Right atrium auricular region (tissue), 2 donors: ENCODE measurements around the gene KL. TPM values are rescaled to one million over a fixed set of nuclear protein-coding genes. Genes with fewer than 3 reads are reported as not detected.

Source experiments
- DNase-seq: peaks from one replicate; pipeline ENCODE4 v3.0.0-alpha.2; 2019; ENCODE audit warnings: low spot score
- H3K27ac ChIP-seq, 2 donors: fragments of 200-600 bp; sonication (generic); 1 replicate in 1 of 2; 2 replicates in 1 of 2; pipeline ENCODE4 v1.5.1; 2016 to 2019
- H3K27me3 ChIP-seq, 2 donors: fragments of 200-600 bp; sonication (generic); one replicate each; pipeline versions ENCODE4 v1.5.1 to v1.6.0; 2017 to 2019
- H3K36me3 ChIP-seq: fragments of 200-600 bp; sonication (generic); one replicate; pipeline ENCODE4 v1.5.1; 2016
- H3K4me1 ChIP-seq, 2 donors: fragments of 200-600 bp; sonication (generic); one replicate each; pipeline versions ENCODE4 v1.5.1 to v1.6.0; 2017 to 2019
- H3K4me3 ChIP-seq, 2 donors: fragments of 200-600 bp; sonication (generic); 1 replicate in 1 of 2; 2 replicates in 1 of 2; pipeline ENCODE4 v1.5.1; 2017 to 2019; ENCODE audit warnings: mild to moderate bottlenecking in 1 of 2, moderate library complexity in 1 of 2
- H3K9me3 ChIP-seq, 2 donors: fragments of 200-600 bp; sonication (generic); one replicate each; pipeline ENCODE4 v1.5.1; 2019
- CTCF ChIP-seq, 2 donors: fragments of 200-600 bp; sonication (generic); IDR thresholded peaks; one replicate each; pipeline ENCODE4 v1.5.1; 2019; ENCODE audit warnings: antibody characterized with exemption in 2 of 2
- total RNA-seq, 2 donors: library from RNA; depleted of rRNA; stranded (reverse); fragments of >200 nt; gene quantifications; one replicate each; pipeline ENCODE4 v1.1.0, GENCODE V29; 2016

KL gene
- total RNA-seq, 2 donors from 2014 or later, result 1.4 to 2.4 TPM

DNA sequence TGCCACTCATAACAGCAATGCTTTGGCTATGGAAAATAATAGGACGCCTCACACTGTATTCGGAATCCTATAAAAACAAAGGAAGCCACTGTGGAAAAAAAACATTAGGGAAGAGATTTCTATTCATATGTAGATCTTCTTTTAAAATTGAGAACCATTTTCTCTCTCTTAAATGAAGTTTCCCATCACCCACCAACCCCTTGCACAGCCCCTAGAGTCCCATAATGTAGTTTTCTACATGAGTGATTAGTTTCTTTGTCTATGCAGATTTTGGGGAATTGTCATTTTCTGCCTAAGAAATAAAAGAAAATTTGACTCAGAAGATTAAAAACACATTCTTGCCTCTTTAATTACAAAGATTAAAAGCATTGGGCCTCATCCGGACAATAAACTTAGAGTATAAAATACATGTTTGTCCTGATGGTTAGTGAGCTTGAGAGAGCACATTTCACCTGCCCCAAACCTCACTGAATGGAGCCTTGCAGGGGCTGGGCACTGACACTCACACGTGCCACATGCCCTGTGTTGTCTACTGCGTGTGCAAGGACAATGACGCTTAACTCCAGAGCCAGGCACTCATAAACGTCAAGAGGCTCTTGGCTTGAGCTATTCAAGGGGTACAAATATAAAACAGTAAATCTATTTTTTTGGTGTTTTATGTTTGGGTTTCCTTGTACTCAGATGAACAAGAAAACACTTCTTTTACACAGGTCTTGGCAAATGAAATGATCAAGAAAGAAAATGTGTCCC is 40.0 kb upstream of the KL start:
- Histone ChIP-seq H3K27ac (no peak overlapping the region), H3K4me1 (peaks cover 0 to 4% of the 10 kb centered on the region in 2 donors), H3K27me3 (no peaks in the 10 kb centered on the region), H3K9me3 (no peaks in the 10 kb centered on the region), H3K36me3 (no peaks in the 10 kb centered on the region), H3K4me3 (no peak overlapping the region)
- TF ChIP-seq CTCF (IDR thresholded peaks at IDR 0.05), result no peak
- no peak for DNase-seq

DNA sequence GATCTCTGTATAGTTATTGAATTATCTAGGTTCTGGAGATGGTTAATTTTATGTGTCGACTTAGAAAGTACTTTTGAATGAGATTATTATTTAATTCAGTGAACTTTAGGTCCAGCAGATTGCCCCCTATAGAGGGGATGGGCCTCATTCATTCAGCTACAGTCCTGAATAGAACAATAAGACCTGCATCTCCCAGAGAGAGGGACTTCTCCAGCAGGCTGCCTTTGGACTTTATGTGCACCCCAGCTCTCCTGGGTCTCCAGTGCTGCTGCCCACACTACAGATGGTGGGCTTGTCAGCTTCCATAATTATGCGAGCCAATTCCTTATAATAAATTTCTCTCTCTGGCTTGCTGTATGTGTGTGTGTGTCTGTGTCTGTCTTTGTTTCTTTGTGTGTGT is 39.3 kb upstream of the KL start:
- H3K36me3 ChIP-seq, result no peaks in the 10 kb centered on the region
- no peaks in the 10 kb centered on the region for H3K27me3 ChIP-seq
- H3K4me1 ChIP-seq, result peaks cover 0 to 4% of the 10 kb centered on the region in 2 donors
- TF ChIP-seq CTCF (IDR thresholded peaks at IDR 0.05), result no peak
- no peak overlapping the region for H3K27ac ChIP-seq
- H3K9me3 ChIP-seq, result no peaks in the 10 kb centered on the region
- DNase-seq, result no peak
- H3K4me3 ChIP-seq, result no peak overlapping the region

DNA sequence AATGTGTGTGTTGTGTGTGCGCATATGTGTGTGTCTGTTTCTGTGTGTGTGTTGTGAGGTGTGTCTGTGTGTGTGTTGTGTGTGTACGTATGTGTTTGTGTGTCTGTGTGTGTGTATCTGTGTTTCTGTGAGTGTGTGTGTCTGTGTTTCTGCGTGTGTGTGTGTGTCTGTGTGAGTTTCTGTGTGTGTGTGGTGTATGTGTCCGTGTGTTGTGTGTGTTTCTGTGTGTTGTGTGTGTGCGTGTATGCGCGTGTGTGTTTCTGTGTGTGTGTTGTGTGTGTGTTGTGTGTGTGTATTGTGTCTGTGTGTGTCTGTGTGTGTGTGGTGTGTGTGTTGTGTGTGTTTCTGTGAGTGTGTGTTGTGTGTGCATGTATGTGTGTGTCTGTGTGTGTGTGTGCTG is 38.9 kb upstream of the KL start:
- H3K4me3 ChIP-seq, result no peak overlapping the region
- H3K4me1 ChIP-seq, result peaks cover 0 to 4% of the 10 kb centered on the region in 2 donors
- H3K27me3 ChIP-seq, result no peaks in the 10 kb centered on the region
- H3K9me3 ChIP-seq, result no peaks in the 10 kb centered on the region
- no peaks in the 10 kb centered on the region for H3K36me3 ChIP-seq
- no peak overlapping the region for H3K27ac ChIP-seq
- no peak for DNase-seq
- TF ChIP-seq CTCF (IDR thresholded peaks at IDR 0.05), result no peak

GRCh38 chr13:32978278-32978677 is 37.9 kb upstream of the KL start:
- H3K4me3 ChIP-seq, result no peak overlapping the region
- no peak for TF ChIP-seq CTCF (IDR thresholded peaks at IDR 0.05)
- peaks cover 0 to 4% of the 10 kb centered on the region in 2 donors for H3K4me1 ChIP-seq
- no peak overlapping the region for H3K27ac ChIP-seq
- no peaks in the 10 kb centered on the region for H3K27me3 ChIP-seq
- DNase-seq, result no peak
- no peaks in the 10 kb centered on the region for H3K9me3 ChIP-seq
- H3K36me3 ChIP-seq, result no peaks in the 10 kb centered on the region

- Histone ChIP-seq H3K9me3 (no peaks in the 10 kb centered on the region), H3K4me1 (no peaks in the 10 kb centered on the region), H3K4me3 (no peak overlapping the region), H3K27me3 (peaks cover 0 to 3% of the 10 kb centered on the region in 2 donors), H3K27ac (no peak overlapping the region), H3K36me3 (no peaks in the 10 kb centered on the region)
- no peak for TF ChIP-seq CTCF (IDR thresholded peaks at IDR 0.05)
- DNase-seq, result no peak
Measured at GRCh38 chr13:32983058-32983457, 33.2 kb upstream of the KL start.
